NCI-H2227 (cell line): ENCODE results near the gene CLPSL2.
"Not testable (repeated sequence)": the region's sequence is repeated elsewhere in the genome, so short reads cannot be mapped to it uniquely, and the experiment has no call there.

ENCODE experiments used
- DNase-seq: peaks from one replicate; lab custom pipeline; 2025; ENCODE audit not compliant: unreplicated experiment; lab: John Stamatoyannopoulos, UW

The CLPSL2 gene

GRCh38 chr6:35776364-35777215, at the start of gene CLPSL2:
CLPSL2 (plus strand) TSS chr6:35776598; CDS start chr6:35776619, 21 bp downstream.
- peak; percentile 68 for DNase-seq

DNA sequence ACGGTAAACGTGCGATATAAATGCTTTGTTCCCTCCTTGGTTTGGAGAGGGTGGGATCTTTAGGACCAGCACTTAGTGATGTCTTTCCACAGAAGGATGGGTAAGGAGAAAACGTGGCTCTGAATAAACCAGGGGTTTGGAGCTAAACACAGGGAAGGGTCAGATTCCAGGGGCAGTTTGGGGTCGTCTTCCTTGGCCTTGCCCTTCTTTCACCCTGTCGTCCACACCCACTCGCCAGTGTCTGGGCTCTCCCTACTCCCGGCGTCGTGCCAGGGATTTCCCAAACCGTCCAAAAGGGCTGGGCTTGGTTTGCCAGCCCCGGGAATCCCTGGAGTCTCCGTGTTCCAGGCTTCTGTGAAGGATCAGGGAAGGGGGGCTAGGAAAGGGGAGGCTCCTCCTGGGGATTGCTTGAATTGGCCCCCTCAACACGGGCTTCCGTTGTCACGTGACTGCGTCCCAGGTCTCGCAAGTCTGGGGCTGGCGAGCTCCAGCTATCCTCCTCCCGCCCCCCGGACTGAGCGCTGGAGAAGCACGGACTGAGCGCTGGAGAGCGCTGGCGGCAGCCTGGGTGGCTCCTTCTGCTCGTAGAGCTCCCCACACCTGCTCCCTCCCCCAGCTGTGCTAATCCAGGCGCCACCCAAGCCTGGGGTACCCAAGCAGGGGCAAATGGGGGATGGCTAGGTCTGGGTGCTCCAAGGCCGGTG, 49.0 kb upstream of the CLPSL2 start:
- DNase-seq: peak; percentile 95

- peak; percentile 84 for DNase-seq
Measured at GRCh38 chr6:35727935-35728682, 48.3 kb upstream of the CLPSL2 start.

- no peak for DNase-seq
Measured at GRCh38 chr6:35728683-35729678, 47.4 kb upstream of the CLPSL2 start.

DNA sequence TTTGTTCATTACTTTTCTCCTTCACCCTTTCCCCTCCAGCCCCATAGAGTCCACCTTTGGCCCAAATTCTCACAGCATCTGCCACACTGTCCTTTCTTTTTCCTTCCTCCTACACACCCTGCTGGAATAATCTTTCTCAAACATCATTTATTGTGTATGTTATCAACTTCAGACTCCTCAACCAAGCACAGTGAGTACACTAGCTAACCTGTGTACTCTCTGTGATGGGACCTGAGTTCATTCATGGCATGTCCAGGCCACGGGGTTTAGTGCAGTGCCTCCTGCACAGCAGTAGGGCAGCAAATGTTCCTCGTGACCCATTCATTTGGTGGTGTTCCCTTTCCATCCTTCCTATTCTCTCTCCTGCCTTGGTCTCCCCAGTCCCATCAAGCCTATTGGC, 46.7 kb upstream of the CLPSL2 start:
- no peak for DNase-seq

- no peak for DNase-seq
Measured at GRCh38 chr6:35730745-35731413, 45.5 kb upstream of the CLPSL2 start.

DNA sequence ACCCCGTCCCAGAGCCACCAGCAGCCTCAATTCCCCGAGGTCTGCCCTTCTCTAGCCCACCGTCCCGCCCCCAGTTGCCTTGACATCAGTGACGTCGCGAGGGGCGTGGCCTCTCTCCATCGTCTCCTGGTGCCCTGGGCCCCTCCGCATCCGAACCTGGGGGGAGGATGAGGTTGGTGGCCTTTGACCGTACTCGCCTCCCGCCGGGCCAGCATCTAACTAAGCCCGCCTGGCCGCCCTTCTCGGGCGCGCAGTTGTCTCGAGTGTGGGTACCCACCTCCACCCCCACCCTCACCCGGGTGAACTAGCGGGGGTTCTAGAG, 45.0 kb upstream of the CLPSL2 start:
- DNase-seq: peak; percentile 97

- peak; percentile 95 for DNase-seq
Measured at GRCh38 chr6:35731736-35732532, 44.5 kb upstream of the CLPSL2 start.

GRCh38 chr6:35733633-35734032, 42.8 kb upstream of the CLPSL2 start:
- DNase-seq: no peak

DNA sequence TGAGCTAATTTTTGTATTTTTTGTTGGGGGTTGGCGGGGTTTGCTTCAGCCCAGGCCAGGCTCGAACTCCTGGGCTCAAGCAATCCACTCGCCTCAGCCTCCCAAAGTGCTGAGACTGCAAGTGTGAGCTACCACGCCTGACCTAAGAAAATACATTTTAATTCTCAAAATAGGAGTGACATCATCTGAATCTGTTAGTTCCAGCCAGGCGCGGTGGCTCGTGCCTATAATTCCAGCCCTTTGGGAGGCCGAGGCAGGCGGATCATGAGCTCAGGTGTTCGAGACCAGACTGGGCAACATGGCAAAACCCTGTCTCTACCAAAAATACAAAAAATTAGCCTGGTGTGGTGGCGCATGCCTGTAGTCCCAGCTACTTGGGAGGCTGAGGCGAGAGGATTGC, 42.1 kb upstream of the CLPSL2 start:
- not testable (repeated sequence) for DNase-seq

- no peak for DNase-seq
Measured at GRCh38 chr6:35735452-35735851, 40.9 kb upstream of the CLPSL2 start.

GRCh38 chr6:35736253-35736894, 40.0 kb upstream of the CLPSL2 start:
- DNase-seq: peak; percentile 81

- DNase-seq: no peak
Measured at GRCh38 chr6:35736982-35737412, 39.4 kb upstream of the CLPSL2 start, which contains the start of gene ARMC12. ARMC12 (plus strand) TSS chr6:35737032; CDS start chr6:35737109, 77 bp downstream.

DNA sequence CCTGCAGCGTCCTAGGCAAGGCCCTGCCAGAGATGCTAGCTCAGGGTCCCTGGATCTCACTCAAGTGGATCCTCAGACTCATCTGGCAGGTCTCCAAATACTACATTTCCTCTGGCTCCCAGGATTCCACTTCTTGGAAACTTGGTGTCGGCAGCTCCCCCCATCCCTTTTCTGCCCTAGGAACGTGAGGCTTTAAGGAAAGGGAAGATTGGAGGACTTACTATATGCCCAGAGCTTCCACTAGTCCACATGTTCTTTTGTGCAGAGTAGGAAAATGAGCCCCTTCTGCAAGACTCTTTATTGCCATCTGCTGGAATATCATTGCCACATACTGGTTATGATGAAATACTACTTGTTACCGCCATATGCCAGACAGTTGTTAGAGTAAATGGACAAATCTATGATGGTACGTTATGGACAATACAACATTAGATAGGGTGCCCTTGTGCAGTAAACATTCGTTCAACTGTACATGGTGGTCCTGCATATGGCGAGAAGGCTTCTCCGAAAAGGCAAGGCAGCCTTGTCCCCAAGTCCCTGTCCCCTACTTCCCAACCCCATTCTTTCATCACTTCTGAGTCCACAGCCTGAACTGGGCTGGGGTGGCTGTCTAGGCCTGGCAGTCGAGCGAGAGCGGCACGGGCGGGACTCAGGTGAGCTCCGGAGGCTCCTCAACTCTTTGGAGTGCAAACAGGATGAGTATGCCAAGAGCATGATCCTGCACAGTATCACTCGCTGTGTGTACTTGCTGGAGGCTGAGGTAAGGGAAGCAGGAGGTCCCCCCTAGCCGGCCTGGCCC, 38.8 kb upstream of the CLPSL2 start:
- DNase-seq: peak; percentile 88

DNA sequence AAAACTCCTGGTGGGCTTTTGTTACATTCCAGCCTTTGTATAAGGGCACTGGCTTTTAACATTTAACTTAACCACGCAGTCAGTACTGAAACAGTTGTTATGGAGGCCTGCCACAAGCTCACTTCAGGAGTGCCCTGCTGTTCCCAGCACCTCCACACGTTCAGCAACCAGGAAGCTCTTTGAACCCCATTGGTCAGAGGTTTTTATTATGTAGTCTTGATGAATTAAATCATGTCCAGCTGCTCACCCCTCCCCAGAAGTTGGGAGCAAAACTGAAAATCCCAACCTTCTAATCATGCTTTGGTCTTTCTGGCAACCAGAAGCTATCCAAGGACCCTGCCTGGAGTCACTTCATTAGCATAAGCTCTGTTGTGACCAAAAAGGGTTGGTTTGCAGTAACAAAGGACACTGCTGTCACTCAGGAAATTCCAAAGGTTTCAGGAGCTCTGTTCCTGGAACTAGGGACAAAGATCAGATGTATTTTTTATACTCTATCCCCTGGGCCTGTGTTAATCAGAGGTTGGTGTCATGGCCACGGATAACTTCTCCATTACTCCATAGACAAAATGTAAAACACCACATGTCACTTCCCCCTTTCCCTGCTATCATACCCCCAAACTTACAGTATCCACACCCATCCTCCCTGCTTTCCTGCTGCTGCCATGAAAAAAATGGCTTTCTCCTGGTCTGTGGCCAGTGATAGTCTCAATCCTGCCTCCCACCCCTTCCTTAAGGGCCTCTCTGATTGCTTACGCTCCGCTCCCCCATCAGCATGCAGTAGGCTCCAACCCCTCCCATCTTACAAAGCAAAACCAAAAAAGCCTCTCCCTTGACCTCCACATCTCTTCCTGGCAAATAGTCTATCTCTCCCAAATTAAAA, 36.5 kb upstream of the CLPSL2 start:
- DNase-seq: peak; percentile 16

DNA sequence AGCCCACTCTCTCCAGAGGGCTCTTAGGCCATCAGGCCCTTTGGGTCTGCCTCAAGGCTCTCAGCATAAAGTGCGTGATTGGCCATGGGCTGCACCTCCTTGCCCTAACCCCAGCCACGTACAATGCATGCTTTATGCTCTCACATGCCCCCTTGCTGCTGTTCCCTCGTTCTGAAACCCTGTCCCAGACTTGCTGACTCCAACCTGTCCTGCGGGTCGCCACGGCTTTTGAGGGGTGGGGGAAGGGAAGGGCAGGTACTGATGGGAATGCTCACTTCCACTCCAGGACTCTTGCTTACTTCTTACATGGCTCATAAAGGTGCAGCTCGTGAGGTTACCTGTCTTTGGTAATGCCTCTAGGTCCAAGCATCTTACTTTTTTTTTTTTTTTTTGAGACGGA, 33.6 kb upstream of the CLPSL2 start:
- DNase-seq: no peak

DNA sequence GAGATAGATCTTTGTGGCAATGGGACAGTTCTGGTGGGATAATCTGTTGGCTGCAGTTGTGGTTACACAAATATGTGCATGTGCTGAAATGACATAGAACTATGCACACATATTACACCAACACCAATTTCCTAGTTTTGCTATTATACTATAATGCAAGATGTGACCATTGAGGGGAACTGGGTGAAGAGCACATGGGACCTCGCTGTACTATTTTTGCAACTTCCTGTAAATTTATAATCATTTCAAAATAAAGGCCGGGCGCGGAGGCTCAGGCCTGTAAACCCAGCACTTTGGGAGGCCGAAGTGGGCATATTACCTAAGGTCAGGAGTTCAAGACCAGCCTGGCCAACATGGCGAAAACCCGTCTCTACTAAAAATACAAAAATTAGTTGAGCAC, 30.9 kb upstream of the CLPSL2 start:
- no peak for DNase-seq
